ENCODE measurements around the gene CPNE2.

DNA sequence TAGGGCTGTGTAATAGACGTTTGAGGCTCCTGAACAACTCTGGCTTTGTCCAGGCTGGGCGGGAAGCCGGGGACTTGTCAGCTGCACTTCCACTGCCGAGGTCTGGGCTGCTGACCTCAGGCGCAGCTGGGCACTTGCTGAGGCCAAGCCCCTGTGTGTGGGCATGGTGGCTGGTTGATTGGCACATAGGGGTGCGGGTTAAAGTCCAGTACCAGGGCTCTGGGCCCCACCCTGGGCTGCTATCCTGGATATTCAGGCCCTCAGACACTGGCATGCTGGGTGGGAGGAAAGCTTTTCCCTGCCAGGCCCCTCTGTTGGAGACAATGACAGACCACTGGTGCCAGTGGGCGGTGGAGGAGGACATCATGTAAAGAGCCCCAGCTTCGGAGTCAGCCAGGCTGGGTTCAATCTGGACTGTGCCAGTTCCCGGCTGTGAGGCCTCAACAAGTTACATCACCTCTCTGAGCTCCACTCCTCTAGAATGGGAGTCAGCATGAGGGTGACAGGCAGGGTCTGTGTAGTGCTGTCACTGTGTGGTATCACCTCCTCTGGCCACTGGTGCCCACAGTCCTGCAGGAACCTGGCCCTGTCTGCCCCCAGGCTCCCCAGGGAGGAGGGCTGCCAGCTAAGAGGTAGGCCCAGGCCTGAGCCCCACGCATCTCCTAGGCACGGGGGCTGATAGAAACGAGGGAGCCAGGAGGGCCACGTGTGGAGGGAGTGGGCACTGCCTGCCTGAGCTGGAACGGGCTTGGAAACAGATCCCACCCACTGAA is 51.0 kb downstream of the CPNE2 start:
- TF ChIP-seq, protein P1, sequence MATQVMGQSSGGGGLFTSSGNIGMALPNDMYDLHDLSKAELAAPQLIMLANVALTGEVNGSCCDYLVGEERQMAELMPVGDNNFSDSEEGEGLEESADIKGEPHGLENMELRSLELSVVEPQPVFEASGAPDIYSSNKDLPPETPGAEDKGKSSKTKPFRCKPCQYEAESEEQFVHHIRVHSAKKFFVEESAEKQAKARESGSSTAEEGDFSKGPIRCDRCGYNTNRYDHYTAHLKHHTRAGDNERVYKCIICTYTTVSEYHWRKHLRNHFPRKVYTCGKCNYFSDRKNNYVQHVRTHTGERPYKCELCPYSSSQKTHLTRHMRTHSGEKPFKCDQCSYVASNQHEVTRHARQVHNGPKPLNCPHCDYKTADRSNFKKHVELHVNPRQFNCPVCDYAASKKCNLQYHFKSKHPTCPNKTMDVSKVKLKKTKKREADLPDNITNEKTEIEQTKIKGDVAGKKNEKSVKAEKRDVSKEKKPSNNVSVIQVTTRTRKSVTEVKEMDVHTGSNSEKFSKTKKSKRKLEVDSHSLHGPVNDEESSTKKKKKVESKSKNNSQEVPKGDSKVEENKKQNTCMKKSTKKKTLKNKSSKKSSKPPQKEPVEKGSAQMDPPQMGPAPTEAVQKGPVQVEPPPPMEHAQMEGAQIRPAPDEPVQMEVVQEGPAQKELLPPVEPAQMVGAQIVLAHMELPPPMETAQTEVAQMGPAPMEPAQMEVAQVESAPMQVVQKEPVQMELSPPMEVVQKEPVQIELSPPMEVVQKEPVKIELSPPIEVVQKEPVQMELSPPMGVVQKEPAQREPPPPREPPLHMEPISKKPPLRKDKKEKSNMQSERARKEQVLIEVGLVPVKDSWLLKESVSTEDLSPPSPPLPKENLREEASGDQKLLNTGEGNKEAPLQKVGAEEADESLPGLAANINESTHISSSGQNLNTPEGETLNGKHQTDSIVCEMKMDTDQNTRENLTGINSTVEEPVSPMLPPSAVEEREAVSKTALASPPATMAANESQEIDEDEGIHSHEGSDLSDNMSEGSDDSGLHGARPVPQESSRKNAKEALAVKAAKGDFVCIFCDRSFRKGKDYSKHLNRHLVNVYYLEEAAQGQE (IDR thresholded peaks at IDR 0.05; ENCODE audit: insufficient read depth in 1 of 2, low read depth in 2 of 2, low read length in 2 of 2): no peak
- TF ChIP-seq SIN3A (IDR thresholded peaks at IDR 0.05; ENCODE audit: borderline replicate concordance, insufficient read depth, low read length): no peak

Data from PFSK-1 (cell line).